ENCODE measurements around the gene SGIP1. TPM values are rescaled to one million over a fixed set of nuclear protein-coding genes. Genes with fewer than 3 reads are reported as not detected.

The SGIP1 gene
- total and polyA plus RNA-seq, 2 experiments from 2014 or later: 2.4 to 6.1 TPM

DNA sequence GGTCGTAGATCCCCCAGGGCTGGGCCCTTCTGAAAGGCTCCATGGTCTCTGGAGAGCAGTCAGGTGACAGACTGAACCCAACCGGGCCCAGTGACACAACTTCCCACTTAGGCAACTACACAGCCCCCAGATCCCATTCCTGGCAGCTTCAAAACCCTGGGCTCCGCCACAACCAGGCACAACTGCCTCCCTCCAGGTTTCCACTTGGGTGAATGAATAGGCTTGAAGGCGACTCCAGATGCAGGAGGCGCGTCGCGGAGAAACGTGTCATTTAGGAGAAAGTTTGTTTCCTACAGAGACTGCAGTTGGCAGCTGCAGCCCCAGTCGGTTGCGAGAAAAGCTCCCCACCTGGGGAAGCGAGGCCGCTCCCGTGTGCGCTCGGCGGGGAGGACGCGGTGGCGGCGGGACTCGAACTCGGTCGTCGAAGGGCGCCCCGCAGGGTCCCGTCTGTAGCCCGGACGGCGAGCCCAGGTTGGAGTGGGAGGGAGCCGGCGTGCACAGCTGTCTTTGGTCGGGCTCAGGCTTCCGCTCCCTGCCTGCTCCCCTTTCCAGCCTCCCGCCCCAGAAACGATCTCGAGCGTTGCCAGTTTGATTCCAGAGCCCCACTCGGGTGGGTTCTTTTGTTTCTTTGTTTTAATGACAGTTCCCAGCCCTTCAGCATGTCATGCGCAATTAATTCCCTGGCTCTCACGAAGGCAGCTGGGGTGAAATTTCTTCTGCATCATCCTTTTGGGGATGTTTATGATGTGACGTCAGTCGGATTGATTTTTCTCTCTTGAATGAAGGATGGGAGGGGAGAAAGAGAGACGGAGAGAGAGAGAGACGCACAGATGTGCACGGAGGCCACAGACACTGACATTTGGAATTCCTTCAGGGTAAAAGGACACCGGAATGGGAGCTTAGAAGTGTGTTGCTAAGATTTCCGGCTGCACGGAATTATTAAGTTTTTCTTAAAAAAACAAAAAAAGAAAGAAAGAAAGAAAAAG is 862 bp upstream of the SGIP1 start:
- ATAC-seq (peak; percentile 76), DNase-seq (ENCODE audit: low spot score) (peak; percentile 62)
- Histone ChIP-seq H3K27ac (ENCODE audit: low read depth) (no peak overlapping the region), H3K36me3 (ENCODE audit: insufficient read depth) (no peaks in the 10 kb centered on the region), H4K20me1 (replicated peaks; ENCODE audit: insufficient read depth) (no peaks in the 10 kb centered on the region), H3K79me2 (replicated peaks; ENCODE audit: insufficient read depth) (no peaks in the 10 kb centered on the region), H3F3A (replicated peaks; ENCODE audit: low read depth) (no peaks in the 10 kb centered on the region), H3K9me2 (ENCODE audit: insufficient read depth) (no peaks in the 10 kb centered on the region; the same call in none of the 2 replicates), H3K27me3 (ENCODE audit: insufficient read depth) (peaks cover 21% of the 10 kb centered on the region), H3K4me3 (peak overlapping the region; percentile 83), H3K4me2 (peak overlapping the region; percentile 98), H2AFZ (peak overlapping the region; percentile 98), H3K4me1 (ENCODE audit: insufficient read depth) (peaks cover 28% of the 10 kb centered on the region)
- peak; percentile 72 for TF ChIP-seq CREB1 (CRISPR knock-in tag; IDR thresholded peaks at IDR 0.05; ENCODE audit: low read depth)
- TF ChIP-seq, protein P1, sequence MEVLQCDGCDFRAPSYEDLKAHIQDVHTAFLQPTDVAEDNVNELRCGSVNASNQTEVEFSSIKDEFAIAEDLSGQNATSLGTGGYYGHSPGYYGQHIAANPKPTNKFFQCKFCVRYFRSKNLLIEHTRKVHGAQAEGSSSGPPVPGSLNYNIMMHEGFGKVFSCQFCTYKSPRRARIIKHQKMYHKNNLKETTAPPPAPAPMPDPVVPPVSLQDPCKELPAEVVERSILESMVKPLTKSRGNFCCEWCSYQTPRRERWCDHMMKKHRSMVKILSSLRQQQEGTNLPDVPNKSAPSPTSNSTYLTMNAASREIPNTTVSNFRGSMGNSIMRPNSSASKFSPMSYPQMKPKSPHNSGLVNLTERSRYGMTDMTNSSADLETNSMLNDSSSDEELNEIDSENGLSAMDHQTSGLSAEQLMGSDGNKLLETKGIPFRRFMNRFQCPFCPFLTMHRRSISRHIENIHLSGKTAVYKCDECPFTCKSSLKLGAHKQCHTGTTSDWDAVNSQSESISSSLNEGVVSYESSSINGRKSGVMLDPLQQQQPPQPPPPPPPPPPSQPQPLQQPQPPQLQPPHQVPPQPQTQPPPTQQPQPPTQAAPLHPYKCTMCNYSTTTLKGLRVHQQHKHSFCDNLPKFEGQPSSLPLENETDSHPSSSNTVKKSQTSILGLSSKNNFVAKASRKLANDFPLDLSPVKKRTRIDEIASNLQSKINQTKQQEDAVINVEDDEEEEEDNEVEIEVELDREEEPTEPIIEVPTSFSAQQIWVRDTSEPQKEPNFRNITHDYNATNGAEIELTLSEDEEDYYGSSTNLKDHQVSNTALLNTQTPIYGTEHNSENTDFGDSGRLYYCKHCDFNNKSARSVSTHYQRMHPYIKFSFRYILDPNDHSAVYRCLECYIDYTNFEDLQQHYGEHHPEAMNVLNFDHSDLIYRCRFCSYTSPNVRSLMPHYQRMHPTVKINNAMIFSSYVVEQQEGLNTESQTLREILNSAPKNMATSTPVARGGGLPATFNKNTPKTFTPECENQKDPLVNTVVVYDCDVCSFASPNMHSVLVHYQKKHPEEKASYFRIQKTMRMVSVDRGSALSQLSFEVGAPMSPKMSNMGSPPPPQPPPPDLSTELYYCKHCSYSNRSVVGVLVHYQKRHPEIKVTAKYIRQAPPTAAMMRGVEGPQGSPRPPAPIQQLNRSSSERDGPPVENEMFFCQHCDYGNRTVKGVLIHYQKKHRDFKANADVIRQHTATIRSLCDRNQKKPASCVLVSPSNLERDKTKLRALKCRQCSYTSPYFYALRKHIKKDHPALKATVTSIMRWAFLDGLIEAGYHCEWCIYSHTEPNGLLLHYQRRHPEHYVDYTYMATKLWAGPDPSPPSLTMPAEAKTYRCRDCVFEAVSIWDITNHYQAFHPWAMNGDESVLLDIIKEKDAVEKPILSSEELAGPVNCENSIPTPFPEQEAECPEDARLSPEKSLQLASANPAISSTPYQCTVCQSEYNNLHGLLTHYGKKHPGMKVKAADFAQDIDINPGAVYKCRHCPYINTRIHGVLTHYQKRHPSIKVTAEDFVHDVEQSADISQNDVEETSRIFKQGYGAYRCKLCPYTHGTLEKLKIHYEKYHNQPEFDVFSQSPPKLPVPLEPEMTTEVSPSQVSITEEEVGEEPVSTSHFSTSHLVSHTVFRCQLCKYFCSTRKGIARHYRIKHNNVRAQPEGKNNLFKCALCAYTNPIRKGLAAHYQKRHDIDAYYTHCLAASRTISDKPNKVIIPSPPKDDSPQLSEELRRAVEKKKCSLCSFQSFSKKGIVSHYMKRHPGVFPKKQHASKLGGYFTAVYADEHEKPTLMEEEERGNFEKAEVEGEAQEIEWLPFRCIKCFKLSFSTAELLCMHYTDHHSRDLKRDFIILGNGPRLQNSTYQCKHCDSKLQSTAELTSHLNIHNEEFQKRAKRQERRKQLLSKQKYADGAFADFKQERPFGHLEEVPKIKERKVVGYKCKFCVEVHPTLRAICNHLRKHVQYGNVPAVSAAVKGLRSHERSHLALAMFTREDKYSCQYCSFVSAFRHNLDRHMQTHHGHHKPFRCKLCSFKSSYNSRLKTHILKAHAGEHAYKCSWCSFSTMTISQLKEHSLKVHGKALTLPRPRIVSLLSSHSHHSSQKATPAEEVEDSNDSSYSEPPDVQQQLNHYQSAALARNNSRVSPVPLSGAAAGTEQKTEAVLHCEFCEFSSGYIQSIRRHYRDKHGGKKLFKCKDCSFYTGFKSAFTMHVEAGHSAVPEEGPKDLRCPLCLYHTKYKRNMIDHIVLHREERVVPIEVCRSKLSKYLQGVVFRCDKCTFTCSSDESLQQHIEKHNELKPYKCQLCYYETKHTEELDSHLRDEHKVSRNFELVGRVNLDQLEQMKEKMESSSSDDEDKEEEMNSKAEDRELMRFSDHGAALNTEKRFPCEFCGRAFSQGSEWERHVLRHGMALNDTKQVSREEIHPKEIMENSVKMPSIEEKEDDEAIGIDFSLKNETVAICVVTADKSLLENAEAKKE (CRISPR knock-in tag; IDR thresholded peaks at IDR 0.05): no peak
- Mint-ChIP-seq H3K27ac (no peak overlapping the region), H3K4me1 (peaks cover 32% of the 10 kb centered on the region), H3K9me3 (no peaks in the 10 kb centered on the region), H3K36me3 (ENCODE audit: low read depth) (no peaks in the 10 kb centered on the region), H3K4me3 (peak overlapping the region; percentile 89), H3K27me3 (ENCODE audit: insufficient read depth, low read depth, poor library complexity) (peaks cover 11% of the 10 kb centered on the region)

- H3K36me3 ChIP-seq (ENCODE audit: insufficient read depth): no peaks in the 10 kb centered on the region
- Mint-ChIP-seq H3K27ac (no peak overlapping the region), H3K4me1 (peaks cover 30% of the 10 kb centered on the region), H3K4me3 (no peak overlapping the region; the same call in 2 of the 3 replicates), H3K9me3 (no peaks in the 10 kb centered on the region), H3K27me3 (ENCODE audit: insufficient read depth, low read depth, poor library complexity) (peaks cover 15% of the 10 kb centered on the region), H3K36me3 (ENCODE audit: low read depth) (no peaks in the 10 kb centered on the region)
- H3K4me2 ChIP-seq: no peak overlapping the region
- no peaks in the 10 kb centered on the region for H4K20me1 ChIP-seq (replicated peaks; ENCODE audit: insufficient read depth)
- H3K27ac ChIP-seq (ENCODE audit: low read depth): no peak overlapping the region
- H3K4me1 ChIP-seq (ENCODE audit: insufficient read depth): peaks cover 29% of the 10 kb centered on the region
- no peaks in the 10 kb centered on the region; the same call in 1 of the 2 replicates for H3K9me2 ChIP-seq (ENCODE audit: insufficient read depth)
- peaks cover 21% of the 10 kb centered on the region for H3K27me3 ChIP-seq (ENCODE audit: insufficient read depth)
- H3K79me2 ChIP-seq (replicated peaks; ENCODE audit: insufficient read depth): no peaks in the 10 kb centered on the region
- H3K4me3 ChIP-seq: no peak overlapping the region
- DNase-seq (ENCODE audit: low spot score) (no peak), ATAC-seq (no peak)
- H3F3A ChIP-seq (replicated peaks; ENCODE audit: low read depth): no peaks in the 10 kb centered on the region
- H2AFZ ChIP-seq: no peak overlapping the region
- TF ChIP-seq NANOG (IDR thresholded peaks at IDR 0.05; ENCODE audit: borderline replicate concordance) (no peak), ZNF114 (CRISPR knock-in tag; IDR thresholded peaks at IDR 0.05) (no peak), EZH2phosphoT487 (IDR thresholded peaks at IDR 0.05; ENCODE audit: unreplicated experiment) (no peak), EZH2 (IDR thresholded peaks at IDR 0.05; ENCODE audit: low read depth, unreplicated experiment) (no peak), JUNB (IDR thresholded peaks at IDR 0.05; ENCODE audit: unreplicated experiment) (no peak)
- TF ChIP-seq, protein P2, sequence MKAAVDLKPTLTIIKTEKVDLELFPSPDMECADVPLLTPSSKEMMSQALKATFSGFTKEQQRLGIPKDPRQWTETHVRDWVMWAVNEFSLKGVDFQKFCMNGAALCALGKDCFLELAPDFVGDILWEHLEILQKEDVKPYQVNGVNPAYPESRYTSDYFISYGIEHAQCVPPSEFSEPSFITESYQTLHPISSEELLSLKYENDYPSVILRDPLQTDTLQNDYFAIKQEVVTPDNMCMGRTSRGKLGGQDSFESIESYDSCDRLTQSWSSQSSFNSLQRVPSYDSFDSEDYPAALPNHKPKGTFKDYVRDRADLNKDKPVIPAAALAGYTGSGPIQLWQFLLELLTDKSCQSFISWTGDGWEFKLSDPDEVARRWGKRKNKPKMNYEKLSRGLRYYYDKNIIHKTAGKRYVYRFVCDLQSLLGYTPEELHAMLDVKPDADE (IDR thresholded peaks at IDR 0.05): no peak
- TF ChIP-seq, protein P3, sequence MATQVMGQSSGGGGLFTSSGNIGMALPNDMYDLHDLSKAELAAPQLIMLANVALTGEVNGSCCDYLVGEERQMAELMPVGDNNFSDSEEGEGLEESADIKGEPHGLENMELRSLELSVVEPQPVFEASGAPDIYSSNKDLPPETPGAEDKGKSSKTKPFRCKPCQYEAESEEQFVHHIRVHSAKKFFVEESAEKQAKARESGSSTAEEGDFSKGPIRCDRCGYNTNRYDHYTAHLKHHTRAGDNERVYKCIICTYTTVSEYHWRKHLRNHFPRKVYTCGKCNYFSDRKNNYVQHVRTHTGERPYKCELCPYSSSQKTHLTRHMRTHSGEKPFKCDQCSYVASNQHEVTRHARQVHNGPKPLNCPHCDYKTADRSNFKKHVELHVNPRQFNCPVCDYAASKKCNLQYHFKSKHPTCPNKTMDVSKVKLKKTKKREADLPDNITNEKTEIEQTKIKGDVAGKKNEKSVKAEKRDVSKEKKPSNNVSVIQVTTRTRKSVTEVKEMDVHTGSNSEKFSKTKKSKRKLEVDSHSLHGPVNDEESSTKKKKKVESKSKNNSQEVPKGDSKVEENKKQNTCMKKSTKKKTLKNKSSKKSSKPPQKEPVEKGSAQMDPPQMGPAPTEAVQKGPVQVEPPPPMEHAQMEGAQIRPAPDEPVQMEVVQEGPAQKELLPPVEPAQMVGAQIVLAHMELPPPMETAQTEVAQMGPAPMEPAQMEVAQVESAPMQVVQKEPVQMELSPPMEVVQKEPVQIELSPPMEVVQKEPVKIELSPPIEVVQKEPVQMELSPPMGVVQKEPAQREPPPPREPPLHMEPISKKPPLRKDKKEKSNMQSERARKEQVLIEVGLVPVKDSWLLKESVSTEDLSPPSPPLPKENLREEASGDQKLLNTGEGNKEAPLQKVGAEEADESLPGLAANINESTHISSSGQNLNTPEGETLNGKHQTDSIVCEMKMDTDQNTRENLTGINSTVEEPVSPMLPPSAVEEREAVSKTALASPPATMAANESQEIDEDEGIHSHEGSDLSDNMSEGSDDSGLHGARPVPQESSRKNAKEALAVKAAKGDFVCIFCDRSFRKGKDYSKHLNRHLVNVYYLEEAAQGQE (IDR thresholded peaks at IDR 0.05; ENCODE audit: unreplicated experiment): no peak
These were observed 1.1 kb downstream of the SGIP1 start for GRCh38 chr1:66535061-66535460.

All from GM23338 (cell line).